HUDEP-2 (cell line): ENCODE data around the gene B3GNT2.
"Not testable (repeated sequence)": the region's sequence is repeated elsewhere in the genome, so short reads cannot be mapped to it uniquely, and the experiment has no call there.

Experiments
- DNase-seq, 76 experiments: peaks; one replicate each; lab custom pipeline; 2025; ENCODE audit not compliant: unreplicated experiment in 76 of 76; lab: John Stamatoyannopoulos, UW

The B3GNT2 gene

GRCh38 chr2:62229082-62229605, 33.2 kb downstream of the B3GNT2 start:
- no peak for DNase-seq

GRCh38 chr2:62231541-62231940, 35.6 kb downstream of the B3GNT2 start:
- DNase-seq: no peak

GRCh38 chr2:62234755-62235655, 39.1 kb downstream of the B3GNT2 start:
- no peak for DNase-seq

- DNase-seq: no peak
These were observed 40.6 kb downstream of the B3GNT2 start for GRCh38 chr2:62236499-62236898.

- no peak for DNase-seq
These were observed 42.3 kb downstream of the B3GNT2 start for GRCh38 chr2:62238236-62238635.

- DNase-seq: no peak
These were observed 44.6 kb downstream of the B3GNT2 start for GRCh38 chr2:62240546-62240945.

GRCh38 chr2:62243983-62244382, 48.1 kb downstream of the B3GNT2 start:
- DNase-seq: no peak

- DNase-seq: no peak
These were observed 52.3 kb downstream of the B3GNT2 start for GRCh38 chr2:62248226-62248625.

GRCh38 chr2:62250239-62250638, 54.3 kb downstream of the B3GNT2 start:
- DNase-seq: no peak

GRCh38 chr2:62254424-62255266, 58.7 kb downstream of the B3GNT2 start:
- no peak for DNase-seq

GRCh38 chr2:62257466-62257865, 61.6 kb downstream of the B3GNT2 start:
- DNase-seq: no peak

- no peak for DNase-seq
These were observed 67.3 kb downstream of the B3GNT2 start for GRCh38 chr2:62263076-62263715.

- no peak for DNase-seq
These were observed 68.3 kb downstream of the B3GNT2 start for GRCh38 chr2:62264186-62264585.

- DNase-seq: no peak
These were observed 69.2 kb downstream of the B3GNT2 start for GRCh38 chr2:62265106-62265505.

GRCh38 chr2:62266433-62267038, 70.6 kb downstream of the B3GNT2 start:
- no peak for DNase-seq

GRCh38 chr2:62267696-62268095, 71.8 kb downstream of the B3GNT2 start:
- no peak for DNase-seq

- not testable (repeated sequence) for DNase-seq
These were observed 72.8 kb downstream of the B3GNT2 start for GRCh38 chr2:62268681-62269188.

GRCh38 chr2:62270728-62271127, 74.8 kb downstream of the B3GNT2 start:
- peak in 72 of 76 experiments; percentile 5 to 82 (median 57) for DNase-seq
